ENCODE measurements around the gene FAHD1.
"Not testable (repeated sequence)": the region's sequence is repeated elsewhere in the genome, so short reads cannot be mapped to it uniquely, and the experiment has no call there.

Gene FAHD1

DNA sequence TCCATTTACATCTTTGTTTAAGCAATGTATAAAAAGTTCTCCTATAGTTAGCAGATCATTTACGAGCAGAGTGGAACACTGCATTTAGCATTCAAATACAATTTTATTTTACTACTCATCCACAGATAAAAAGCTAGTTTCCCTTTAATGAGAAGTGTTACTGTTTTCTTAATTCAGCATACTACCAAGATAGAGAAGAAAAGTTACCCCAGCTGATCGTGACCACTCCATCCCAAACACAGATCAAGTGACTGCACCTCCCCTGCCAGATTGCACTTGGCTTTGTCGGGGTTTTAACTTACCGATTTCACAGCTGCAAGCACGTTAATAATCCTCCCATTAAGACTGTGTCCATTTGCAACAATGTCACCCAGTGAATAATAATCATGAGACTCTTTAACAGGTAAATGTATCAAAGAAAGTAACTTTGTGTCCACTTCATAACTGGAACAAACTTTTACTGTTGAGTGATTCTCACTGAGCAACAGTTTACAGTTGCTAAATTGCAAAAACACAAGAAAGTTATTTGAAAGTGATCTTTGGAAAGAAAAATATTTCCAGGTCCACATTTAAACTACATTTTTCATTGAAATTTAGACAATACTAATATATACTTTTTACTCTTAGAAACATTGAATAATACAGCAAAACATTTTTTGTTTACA is 30.6 kb downstream of the FAHD1 start:
- no peak for DNase-seq

DNA sequence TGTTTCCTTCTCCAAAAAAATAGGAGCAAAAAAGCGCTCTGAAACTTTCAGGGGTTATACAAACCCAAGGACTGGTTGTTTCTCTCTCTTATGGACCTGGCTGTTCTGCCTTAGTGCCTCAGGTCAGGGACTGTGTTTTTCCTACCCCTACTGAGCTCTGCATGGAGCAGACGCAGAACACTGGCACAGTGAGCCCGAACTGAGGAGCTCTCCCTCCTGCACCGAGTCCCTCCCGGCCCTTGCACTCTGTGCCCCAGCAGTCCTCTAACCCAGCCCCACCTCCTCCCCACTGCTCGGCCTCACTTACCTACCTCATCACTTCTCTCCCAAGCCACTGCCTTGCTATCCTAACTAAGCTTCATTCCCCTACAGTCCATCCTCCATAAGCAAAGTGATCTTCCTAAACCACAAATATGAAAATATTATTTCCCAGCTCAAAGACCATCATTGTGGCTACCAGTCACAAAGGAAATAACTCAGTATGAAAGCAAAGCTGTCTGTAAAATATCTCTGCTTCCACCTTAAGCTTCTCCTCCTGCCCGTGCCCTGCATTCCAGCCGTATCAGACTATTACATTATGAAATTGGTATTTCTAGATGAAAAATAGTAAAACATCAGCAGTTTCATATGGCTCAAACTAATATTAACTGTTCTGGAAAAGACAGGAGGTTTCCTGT is 31.3 kb downstream of the FAHD1 start:
- no peak for DNase-seq

DNA sequence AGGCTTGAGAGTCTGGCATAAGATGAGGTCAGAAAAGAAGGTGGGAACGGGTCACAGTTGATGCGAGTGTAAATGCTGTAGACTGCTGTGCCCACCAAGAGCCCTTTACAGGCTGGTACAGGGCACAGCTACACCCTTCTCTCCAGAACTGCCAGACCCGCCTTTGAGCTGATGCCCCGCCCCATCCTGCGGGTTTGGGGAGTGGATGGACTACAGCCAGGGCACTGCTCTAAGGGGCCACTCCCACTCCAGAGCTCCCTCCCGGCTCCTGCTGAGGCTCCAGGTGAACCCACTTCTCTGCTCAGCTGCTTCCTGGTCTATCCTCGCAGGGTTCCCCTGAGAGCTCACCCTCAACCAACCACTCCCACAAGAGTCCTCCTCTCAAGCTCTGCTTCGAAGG is 32.6 kb downstream of the FAHD1 start:
- no peak for DNase-seq

DNA sequence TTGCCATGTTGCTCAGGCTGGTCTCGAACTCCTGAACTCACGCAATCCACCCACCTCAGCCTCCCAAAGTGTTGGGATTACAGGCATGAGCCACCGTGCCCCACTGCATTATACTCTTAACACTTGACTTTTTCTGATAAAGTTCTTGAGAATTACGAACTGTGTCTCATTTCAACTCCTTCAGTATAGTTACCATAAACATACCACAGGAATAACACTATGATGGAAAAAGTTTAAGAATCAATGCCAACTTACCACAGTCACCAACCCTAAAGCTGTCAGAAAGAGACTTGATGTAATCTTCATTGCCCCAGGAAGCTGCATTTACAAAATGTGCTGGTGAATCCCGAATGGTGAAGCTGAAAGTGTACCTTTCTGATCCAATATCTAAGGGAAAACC is 34.7 kb downstream of the FAHD1 start:
- no peak for DNase-seq

DNA sequence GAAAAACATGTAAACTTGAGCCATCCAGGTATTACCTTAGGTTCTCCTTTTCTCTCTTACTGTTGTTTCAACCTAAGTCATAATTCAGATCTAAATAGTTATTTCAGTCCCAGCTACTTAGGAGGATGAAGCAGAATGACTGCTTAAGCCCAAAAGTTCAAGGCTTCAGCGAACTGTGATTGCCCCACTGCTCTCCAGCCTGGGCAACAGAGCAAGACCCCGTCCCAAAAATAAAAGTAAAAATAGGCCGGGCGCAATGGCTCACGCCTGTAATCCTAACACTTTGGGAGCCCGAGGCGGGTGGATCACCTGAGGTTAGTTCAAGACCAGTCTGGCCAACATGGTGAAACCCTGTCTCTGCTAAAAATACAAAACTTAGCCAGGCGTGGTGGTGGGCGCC is 35.4 kb downstream of the FAHD1 start:
- DNase-seq, result no peak

DNA sequence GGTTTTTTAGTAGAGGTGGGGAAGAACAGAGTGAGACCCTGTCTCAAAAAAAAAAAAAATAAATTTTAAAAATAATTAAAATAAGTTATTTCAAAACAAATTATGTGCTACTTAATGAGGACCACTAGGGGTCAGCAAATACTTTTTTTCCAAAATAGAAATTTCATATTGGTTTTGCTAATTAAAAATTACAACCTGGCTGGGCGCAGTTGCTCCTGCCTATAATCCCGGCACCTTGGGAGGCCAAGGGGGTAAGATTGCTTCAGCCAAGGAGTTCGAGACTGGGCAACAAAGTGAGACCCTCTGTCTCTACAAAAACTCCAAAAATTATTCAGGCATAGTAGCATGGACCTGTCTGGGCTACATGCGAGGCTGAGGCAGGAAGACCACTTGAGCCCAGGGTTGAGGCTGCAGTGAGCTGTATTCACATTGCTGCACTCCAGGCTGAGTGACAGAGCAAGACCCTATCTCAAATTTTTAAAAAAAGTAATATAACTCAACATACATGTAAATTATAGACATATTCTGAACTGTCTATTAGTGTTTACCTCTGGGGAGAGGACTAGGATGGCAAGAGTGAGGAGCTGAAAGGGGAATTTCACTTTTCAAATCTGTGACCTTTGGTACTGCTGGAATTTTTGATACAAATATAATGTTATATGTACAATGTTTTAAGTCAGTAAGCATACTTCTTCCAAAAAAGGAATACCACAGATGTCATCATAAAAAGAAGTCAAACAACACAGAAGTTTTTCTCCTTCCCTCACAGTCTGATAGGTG is 36.9 kb downstream of the FAHD1 start:
- DNase-seq, result peak; percentile 12

DNA sequence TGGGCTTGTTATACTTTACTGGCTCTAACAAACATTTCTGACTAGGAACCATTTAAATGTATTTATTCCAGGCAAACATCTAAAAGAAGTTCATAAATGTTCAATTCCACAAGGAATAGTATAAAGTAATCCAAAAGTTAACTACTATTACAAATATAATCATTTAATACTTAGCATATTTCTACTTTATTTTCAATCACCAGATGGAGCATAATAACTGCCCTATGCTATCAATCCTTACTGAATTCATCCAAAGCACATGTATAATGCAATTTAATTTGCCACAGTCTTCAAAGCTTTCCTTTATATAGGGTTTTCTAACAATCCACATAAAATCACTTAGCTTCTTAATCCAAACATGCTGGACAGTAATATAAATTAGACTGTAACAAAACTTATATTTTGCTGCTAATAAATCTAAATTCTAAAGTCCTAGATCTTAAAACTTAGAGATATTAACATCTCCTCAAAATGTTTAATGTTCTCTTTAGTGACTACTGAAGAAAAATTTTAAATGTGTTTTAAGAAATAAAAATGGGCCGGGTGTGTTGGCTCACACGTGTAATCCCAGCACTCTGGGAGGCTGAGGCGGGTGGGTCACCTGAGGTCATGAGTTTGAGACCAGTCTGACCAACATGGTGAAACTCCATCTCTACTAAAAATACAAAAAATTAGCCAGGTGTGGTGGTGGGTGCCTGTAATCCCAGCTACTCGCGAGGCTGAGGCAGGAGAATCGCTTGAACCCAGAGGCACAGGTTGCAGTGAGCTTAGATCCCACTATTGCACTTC is 39.1 kb downstream of the FAHD1 start:
- no peak for DNase-seq

DNA sequence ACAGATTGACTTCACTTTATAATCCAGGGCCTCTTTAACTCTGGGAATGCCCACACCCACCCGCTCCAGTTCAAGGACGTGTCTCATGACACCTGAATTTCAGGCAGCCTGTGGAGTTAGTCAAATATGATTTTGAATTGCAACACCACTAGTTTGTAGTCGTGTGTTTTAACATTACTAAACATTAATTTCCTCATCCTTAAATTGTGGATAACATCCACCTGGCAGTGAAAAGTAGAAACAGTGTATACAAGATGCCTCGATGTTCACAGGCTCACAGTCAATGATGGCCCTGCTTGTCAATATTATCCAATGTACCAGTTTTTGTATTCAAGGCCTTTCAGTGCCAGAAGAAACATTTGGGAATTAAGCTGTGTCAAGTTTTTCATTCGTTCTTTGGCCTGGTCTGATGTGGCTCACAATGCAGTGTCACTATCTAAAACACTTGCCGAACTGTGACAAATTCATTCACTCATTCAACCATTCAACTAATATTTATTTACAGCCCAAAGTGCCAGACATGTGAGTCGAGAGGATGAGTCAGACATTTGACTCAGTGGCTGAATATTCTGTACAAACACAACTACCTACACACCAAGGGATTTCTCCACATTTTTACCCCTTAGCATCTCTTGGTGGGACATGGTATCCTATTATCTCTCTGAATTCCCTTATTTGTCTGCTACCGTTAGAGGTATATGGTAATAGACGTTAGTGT is 43.5 kb downstream of the FAHD1 start:
- DNase-seq, result no peak

DNA sequence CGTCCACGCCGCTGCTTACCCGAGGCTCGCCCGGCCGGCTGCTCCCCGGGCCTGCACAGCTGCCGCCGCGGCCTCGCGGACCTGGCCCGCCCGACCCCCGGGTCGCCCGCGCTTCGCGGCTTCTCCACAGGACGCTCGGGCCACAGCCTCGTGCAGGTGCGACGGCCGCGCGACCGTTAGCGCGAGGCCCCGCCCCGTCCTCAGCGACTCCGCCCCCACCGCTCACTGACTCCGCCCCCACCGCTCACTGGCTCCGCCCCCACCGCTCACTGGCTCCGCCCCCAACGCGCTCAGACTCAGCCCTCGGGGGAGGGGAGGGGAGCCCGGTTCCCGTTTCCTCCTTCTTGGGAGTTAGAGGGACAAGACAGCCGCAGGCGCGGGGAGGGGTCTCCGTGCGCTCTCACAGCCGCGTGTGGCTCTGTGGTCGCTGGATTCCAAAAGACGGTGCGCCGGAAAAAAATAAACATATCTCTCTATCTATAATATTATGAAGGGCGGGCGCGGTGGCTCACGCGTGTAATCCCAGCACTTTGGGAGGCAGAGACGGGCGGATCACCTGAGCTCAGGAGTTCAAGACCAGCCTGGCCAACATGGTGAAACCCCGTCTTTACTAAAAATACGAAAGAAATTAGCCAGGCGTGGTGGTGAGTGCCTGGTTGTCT is 45.1 kb downstream of the FAHD1 start, which contains the start of gene MEIOB:
Gene MEIOB (minus strand): TSS at position 191 of the 662 bp plus-strand sequence. CDS start 3,989 bp downstream, outside the sequence.
- DNase-seq, result peak; percentile 23

DNA sequence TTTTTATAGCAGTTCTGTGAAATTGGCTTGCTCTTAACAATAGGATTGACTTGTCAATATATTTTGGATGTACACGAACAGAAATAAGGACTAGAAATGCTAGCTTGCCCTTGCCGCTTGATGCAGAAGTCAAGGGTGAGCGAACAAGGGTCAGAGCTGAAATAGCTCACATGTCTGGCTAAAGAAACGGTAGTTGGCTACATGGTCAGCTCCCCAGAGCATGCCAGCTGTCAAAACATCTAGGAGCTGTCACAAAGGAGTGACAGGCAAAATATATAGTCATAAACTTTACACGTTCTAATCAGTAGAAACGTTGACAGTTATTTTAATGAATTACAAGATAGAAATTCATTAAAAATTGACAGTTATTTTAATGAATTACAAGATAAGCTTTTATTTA is 47.8 kb downstream of the FAHD1 start:
- DNase-seq, result no peak

DNA sequence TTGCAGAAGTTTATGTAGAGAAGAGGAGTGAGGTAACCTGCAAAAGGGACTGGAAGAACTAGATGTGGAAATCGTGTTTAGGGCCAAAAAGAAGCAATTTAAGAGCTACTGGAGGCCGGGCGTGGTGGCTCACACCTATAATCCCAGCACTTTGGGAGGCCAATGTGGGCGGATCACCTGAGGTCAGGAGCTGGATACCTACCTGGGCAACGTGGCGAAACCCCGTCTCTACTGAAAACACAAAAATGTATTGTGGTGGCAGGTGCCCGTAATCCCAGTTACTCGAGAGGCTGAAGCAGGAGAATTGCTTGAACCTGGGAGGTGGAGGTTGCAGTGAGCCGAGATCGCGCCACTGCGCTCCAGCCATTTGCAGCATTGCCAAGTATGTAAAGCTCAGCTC is 49.1 kb downstream of the FAHD1 start:
- DNase-seq, result not testable (repeated sequence)

DNA sequence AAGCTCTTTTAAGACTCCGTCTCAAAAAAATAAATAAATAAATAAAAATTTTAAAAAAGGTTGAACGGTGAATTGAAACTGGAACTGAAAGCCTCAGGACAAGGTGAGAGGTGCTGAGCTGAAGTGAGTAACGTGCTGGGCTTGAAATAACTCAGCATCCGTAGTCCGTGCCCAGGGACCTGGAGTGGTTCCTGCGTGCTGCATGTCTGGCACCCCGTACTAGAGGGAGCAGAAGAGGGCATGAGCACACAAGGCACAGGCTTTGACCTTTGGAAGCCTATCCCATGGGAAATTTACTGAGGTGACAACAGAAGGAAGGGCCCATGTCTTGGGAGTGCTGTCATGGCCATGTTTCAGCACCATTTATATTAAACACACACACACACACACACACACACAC is 49.5 kb downstream of the FAHD1 start:
- DNase-seq, result no peak

DNA sequence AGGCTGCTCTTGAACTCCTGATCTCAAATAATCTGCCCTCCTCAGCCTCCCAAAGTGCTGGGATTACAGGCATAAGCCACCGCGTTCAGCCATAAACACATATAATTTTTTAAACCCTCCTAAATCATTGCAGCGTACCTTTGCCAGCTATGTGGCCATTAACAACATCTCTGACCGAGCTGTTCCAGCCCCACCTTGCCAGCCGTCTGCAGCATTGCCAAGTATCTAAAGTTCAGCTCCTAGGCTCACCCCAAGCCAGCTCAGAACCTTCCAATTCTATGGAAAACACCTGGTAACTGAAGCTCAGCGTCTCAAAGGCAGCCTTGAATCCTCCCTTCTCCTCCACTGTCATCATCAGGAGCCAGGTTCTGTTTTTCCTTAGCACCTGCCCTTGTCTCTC is 50.1 kb downstream of the FAHD1 start:
- no peak for DNase-seq

DNA sequence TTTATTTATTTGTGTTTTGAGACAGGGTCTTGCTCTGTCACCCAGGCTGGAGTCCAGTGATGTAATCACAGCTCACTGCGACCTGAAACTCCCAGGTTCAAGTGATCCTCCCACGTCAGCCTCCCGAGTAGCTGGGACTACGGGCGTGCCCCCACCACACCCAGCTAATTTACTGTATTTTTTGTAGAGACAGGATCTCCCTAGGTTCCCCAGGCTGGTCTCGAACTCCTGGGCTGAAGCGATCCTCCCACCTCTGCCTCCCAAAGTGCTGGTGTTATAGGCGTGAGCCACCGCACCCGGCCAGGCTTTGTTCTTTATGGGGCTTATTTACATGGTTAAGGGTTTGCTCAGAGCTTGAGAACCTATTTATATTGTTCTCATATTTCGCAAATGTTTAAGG is 50.8 kb downstream of the FAHD1 start:
- DNase-seq, result no peak

DNA sequence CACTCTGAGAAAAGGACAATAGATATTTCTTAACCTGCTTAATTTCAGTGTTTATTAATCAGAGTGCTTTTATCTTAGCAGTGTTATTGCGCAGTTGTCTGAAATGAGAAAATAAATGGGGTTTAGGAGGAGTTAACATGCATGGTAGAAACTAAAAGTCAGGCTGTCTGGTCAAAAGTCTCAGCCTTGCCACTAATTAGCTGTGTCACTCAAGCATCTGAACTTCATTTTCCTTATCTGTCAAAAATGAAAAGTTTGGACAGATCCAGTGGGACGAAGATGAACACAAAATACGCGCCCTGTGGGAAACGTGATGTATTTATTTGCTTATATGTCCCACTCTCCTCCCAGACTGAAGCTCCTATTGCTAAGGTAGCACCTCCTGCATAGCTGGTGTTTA is 51.2 kb downstream of the FAHD1 start:
- no peak for DNase-seq
